ENCODE results near the gene NEK7.

The NEK7 gene

DNA sequence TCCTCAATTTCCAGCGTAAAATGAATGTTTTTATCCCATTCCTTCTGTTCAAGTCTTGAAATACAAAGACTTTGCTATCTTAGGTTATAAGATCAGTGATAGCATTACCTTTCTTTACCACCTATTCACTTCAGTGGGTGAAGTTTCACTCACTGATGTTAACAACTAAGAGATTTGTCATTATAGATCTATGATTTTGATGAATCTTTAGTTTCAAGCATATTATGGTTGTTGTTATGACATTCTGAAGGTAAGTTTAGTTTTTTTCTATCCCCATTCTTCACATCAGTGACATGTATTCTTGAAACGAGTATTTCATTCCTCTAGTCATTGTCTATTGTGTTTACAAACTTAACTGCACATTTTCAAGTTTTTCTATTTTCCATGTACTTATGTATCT is 201.1 kb downstream of the NEK7 start:
- no peak for DNase-seq (ENCODE audit: low read depth)

DNA sequence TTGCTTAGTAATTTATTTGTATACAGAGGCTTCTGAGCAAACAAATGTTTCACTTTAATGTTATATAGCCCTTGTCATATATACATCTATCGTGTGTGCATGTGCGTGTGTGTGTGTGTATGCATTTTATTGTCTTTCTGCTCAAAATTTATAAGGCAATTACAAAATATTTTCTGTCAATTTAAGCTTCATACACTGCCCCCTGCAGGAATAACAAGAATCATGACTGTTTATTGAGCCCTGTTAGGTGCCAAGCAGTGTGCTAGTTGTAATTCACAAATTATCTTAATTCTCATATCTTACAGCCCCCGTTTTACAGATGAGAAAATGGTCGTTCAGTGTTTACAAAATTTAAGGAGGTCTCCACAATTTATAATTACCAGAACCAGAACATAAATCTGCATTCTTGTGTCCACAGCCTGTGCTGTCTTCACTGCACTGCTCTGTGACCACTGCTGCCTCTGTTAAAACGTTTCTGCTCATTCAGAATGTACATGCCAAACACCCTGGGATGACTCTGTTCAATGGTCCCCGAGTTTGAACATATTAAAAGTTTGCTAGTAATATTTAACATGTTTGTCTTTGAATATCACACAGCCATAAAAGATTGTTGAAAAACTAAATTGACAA is 202.3 kb downstream of the NEK7 start:
- peak; percentile 16 for DNase-seq (ENCODE audit: low read depth)

DNA sequence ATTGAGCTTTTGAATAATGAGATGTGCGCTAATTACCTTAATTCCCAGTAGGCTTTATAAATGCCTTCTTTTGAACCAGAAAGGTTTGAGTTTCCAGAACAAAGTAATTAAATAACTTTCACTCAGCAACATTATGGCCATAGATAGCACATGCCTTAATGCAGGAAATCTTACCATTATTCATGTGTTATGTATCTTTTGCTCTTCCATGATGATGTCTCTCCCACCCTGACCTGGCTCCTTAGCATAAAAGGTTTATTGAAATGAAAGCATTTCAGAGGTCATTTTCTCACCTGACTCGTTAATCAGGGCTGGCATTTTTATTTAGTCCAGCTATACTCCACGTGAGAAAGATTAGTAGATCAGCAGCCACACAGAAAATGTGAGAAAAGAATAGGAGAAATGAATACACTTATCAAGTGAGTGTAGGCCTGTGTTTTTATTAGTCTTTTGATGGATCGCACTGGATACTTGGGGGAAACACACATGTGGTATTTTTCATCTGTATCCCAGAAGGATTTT is 203.5 kb downstream of the NEK7 start:
- no peak for DNase-seq (ENCODE audit: low read depth)

DNA sequence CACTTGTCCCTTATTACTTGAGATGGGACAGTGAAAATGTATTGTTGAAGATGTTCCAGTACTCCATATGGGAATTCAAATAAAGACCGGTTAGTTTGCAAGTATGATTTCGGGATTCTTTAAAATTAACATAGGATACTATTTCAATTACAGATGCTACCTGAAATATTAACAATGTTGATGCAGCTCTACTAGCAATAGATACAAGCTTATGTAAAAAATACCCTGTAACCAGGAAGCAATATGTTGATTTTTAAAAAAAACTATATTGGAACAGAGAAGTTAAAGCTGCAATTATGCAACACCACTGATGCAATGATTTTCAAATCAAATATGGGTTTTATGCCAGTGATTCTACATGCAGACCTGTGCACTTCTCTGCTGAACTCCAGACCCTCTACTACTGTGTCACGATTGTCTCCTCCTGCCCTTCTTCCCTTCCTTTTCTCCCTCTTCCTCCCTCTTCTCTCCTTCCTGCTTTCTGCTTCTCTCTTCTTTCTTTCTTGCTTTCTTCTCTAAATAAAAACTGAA is 204.5 kb downstream of the NEK7 start:
- DNase-seq (ENCODE audit: low read depth), result no peak

DNA sequence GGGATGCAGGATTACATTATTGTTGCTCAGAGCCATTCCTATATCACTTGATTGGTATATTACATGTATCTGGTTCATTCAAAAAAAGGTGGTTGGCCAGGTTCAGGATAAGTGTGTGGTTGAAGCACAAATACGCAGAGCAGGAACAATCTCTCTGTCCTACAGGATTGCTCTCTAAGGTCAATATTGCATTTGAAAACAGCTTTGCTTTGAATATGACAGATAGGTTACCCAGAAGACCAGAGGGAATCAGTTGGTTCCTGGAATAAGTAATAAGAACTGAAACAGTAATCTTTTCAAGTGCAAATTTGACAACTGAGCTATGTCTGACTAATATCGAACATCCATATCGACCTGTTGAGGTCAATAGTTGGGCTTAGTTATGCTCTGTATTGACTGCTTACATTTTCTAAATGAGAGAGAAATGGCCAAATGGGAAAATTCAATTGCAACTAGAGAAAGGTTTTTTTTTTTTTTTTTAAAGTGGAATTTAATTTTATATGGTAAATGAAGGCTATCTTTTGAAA is 206.9 kb downstream of the NEK7 start:
- no peak for DNase-seq (ENCODE audit: low read depth)

DNA sequence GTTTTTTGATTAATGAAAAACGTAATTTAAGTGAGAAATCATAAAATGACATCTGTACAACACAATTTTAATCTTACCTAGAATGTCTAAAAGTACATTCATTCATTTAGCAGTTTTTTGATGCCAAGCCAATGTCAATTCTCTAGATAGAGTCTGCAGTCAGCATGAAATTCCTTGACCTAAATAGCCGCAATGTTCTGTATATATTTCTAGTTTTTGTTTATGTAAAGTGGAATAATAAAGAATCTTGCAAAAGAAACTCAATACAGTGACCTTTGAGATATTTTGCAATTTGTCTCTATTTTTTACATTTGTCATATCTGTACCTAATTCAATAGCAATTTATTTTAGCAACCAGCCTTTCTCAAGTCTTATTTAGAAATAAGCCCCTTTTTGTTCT is 207.7 kb downstream of the NEK7 start:
- no peak for DNase-seq (ENCODE audit: low read depth)

DNA sequence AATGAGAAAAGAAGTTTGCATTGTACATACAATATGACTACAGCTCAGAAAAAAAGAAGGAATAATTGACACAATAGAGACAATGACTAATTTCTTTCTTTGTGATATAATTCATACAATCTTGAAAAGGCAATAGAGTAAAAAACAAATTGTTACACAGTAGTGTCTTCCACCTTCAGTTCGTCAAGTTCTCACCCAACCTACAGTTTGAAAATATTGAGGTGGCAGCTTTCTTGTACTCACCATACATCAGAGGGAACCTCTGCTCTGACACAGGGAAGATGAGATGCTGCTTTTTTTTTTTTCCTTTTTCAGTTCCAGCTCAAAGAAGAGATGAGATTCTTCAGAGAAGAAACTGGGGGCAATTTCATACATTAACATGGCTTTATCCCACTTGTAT is 210.5 kb downstream of the NEK7 start:
- DNase-seq (ENCODE audit: low read depth), result no peak

DNA sequence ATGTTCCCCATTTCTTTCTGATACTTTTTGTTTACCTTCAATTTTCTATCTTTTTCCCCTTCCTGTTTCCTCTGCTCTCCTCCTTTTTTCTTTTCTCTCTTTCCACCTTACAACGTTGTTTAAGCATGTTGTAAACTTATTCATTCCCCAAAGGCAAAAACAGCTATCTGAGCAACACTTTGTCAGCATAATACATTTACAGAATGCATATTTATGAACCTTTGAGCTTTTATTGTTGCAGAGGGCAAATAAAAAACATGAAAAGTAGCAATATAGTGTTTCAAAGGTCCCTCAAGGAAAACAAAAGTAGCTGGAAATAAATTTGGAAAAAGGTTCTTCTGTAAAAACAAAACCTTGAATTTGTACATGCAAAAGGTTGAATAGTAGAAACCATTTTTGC is 214.2 kb downstream of the NEK7 start:
- no peak for DNase-seq (ENCODE audit: low read depth)
